Epithelial cell of proximal tubule (primary cell): Measurements from ENCODE around the gene PRKAR2B. TPM values are rescaled to one million over a fixed set of nuclear protein-coding genes. Genes with fewer than 3 reads are reported as not detected.

Source experiments
- DNase-seq: peaks from one replicate; pipeline ENCODE4 v3.0.0-alpha.2; 2011; ENCODE audit warnings: low read depth
- H3K4me3 ChIP-seq: 2 replicates; pipeline ENCODE4 v1.5.1; 2011; ENCODE audit warnings: low read depth, mild to moderate bottlenecking, low read length
- total RNA-seq: library from RNA; depleted of rRNA; stranded (reverse); fragments of >200 nt; gene quantifications from 2 replicates; pipeline ENCODE4 v1.2.3, GENCODE V29; 2015
- TF ChIP-seq, protein P1 (sequence below): conservative IDR thresholded peaks from 2 replicates; pipeline ENCODE4 v1.5.1; 2012; ENCODE audit warnings: low read depth, mild to moderate bottlenecking, low read length

The PRKAR2B gene
- total RNA-seq, 1 donor from 2014 or later, result 5.2 TPM

DNA sequence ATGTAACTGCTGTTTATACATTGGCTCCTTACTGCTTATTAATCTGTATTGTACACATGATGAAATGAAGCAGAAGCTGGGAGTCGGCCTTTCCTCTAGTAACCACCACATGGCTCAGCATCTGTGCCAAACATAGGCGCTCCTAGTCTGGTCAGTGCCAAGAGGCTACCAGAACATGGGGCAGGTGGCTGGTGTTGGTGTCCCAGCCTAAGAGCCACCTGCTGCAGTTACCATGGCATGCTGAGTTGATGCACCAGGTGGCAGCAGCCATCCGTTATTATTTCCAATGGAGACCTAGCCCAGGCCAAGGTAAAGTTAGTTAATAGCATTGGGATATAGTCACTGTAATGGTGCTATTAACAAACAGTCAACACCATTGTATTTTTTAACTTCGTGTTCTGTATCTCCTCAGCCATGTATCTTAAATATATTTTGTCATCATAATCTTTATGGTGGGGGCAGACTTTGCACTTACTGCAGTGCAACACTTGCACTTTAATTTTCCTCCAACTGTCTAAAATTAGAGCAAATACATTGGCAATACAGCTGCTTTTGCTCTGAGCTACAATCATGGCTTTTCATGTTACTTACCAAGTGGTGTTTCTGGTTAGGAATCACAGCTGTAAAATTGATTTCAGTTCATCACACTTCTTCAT, 157.4 kb downstream of the PRKAR2B start:
- no peak for DNase-seq
- TF ChIP-seq, protein P1, sequence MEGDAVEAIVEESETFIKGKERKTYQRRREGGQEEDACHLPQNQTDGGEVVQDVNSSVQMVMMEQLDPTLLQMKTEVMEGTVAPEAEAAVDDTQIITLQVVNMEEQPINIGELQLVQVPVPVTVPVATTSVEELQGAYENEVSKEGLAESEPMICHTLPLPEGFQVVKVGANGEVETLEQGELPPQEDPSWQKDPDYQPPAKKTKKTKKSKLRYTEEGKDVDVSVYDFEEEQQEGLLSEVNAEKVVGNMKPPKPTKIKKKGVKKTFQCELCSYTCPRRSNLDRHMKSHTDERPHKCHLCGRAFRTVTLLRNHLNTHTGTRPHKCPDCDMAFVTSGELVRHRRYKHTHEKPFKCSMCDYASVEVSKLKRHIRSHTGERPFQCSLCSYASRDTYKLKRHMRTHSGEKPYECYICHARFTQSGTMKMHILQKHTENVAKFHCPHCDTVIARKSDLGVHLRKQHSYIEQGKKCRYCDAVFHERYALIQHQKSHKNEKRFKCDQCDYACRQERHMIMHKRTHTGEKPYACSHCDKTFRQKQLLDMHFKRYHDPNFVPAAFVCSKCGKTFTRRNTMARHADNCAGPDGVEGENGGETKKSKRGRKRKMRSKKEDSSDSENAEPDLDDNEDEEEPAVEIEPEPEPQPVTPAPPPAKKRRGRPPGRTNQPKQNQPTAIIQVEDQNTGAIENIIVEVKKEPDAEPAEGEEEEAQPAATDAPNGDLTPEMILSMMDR, result peak; percentile 61
- H3K4me3 ChIP-seq, result no peak overlapping the region

DNA sequence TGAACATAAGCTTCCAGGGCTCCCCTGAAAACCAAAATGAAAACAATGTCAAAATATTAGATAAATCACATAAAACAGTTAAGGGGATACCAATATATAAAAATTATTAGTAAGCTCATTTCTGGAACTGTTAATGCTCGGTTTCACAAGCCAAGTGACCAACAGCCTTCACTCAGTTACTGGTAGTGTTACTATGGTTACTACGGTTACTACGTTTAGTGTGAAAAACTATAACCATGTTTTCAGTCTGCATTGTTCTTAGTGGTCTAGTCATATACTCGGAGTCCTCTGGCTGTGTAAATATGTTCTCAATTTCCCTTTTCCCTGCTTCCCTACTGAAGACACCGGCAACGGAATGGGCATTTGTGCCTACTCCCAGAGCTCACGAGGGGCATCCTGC, 159.1 kb downstream of the PRKAR2B start:
- TF ChIP-seq, protein P1, result no peak
- no peak for DNase-seq
- no peak overlapping the region for H3K4me3 ChIP-seq

DNA sequence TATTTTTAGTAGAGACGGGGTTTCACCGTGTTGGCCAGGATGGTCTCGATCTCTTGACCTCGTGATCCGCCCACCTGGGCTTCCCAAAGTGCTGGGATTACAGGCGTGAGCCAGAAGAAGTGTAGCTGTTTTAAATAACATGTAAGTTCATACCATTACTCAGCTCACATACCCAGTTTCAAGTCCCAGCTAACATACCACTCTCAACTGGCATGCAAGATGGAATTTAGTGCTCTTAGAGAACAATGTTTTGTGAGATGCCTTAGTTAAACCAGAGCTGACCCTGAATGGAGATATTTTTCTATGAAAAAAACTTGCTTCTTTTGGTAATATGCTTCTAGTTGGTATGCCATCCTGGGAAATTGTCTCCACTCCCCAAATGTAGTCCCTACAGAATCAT, 161.6 kb downstream of the PRKAR2B start:
- no peak for DNase-seq
- TF ChIP-seq, protein P1, result no peak
- no peak overlapping the region for H3K4me3 ChIP-seq

DNA sequence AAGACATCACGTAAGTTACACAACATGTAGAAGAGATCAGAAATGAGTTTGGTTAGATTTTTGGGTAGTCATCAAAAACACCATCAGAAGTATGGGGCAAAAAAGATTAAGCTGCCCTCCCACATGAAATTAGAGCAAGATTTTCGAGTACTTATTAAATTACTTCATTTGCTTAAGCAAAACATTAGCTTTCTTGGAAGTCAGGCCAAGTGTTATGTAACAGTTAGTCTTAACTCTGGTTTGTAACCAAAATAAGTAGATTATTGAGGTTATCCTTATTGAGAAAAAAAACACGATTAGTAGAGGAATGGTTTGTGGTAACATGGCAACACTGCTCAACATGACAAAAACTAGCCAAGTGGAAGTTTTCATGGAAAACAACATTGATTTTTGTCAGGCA, 162.2 kb downstream of the PRKAR2B start:
- TF ChIP-seq, protein P1, result no peak
- H3K4me3 ChIP-seq, result no peak overlapping the region
- no peak for DNase-seq

DNA sequence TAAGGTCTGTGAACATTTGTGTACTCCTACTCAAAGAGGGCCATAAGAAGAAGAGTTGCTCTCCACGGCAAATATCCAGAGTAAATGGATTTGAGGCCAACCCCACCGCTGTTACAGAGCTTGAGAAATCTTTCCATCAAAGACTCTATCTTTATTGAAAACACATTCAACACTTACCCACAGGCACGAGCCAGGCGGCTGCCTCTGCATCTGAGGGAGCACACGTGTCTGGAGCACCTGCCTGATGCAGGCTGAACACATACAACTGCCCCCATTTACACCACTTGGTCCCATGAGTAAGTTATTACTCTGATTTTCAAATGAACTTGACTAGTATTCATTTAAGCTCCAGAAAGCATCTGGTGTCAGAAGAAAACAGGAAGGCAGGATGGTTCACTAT, 163.0 kb downstream of the PRKAR2B start:
- TF ChIP-seq, protein P1, result no peak

DNA sequence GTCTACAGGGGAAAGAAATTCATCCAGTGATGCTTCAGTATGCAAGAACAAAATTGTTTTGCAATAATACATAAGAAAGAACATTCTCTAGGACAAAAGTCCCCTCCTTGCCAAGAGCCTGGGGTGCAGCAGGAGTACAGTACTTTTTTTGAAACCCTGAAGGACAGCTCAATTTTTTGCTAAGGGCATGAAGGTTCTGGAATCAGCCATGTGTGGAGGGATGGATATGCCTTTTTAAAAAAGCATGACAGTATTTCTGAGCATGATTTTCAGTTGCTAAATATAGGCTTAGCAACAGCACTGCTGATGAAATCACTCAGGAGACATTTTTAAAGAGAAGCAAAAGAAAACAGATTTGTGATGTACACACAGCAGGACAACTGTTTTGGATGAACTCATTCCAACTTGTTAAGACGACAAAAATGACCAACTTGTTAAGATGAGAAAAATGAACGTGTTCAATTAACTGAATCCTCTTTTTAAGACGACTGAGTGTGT, 163.6 kb downstream of the PRKAR2B start:
- no peak for DNase-seq
- TF ChIP-seq, protein P1, result no peak
- H3K4me3 ChIP-seq, result no peak overlapping the region

More for the DNA sequence above, 163.0 kb downstream of the PRKAR2B start:
- H3K4me3 ChIP-seq, result no peak overlapping the region
- no peak for DNase-seq

DNA sequence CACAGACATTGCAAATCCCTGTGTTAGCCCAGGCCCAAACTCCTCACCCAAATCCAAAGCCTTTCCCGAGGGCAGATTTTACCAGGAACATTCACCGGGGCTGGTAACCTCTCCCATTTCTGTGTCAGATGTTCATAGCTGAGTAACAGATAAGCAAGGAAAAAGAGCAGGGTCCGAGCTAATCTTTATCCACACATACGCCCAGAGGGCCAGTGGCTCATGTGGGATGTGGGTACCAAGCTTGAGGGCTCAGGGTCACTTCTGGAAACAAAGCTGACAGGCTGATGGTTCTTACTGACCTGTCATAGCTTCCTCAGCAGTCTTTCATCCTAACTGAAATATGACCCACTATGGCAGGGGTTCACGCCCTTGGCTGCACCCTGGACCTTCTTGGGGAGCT, 164.1 kb downstream of the PRKAR2B start:
- H3K4me3 ChIP-seq, result no peak overlapping the region
- TF ChIP-seq, protein P1, result no peak
- no peak for DNase-seq
